BLaER1 treated with 17β-estradiol and CSF1 and Interleukin-3, amounts not matched to agents 10 nM and 100 nM (cell line): ENCODE results near the gene LRRK1.

Source experiments
- H3K27ac ChIP-seq, 11 experiments: shearing (Covaris generic); formaldehyde crosslinking; 2 replicates each; pipeline ENCODE4 v1.8.1; 2022
- H3K27me3 ChIP-seq, 11 experiments: shearing (Covaris generic); formaldehyde crosslinking; 2 replicates each; pipeline ENCODE4 v1.8.1; 2022
- H3K36me3 ChIP-seq, 11 experiments: shearing (Covaris generic); formaldehyde crosslinking; 2 replicates each; pipeline ENCODE4 v1.8.1; 2022
- H3K4me1 ChIP-seq, 10 experiments: shearing (Covaris generic); formaldehyde crosslinking; 2 replicates each; pipeline ENCODE4 v1.8.1; 2022
- H3K4me2 ChIP-seq, 11 experiments: shearing (Covaris generic); formaldehyde crosslinking; 2 replicates each; pipeline ENCODE4 v1.8.1; 2022
- H3K4me3 ChIP-seq, 10 experiments: shearing (Covaris generic); formaldehyde crosslinking; 2 replicates each; pipeline ENCODE4 v1.8.1; 2022
- H3K9ac ChIP-seq, 11 experiments: shearing (Covaris generic); formaldehyde crosslinking; 2 replicates each; pipeline ENCODE4 v1.8.1; 2022
- H3K9me3 ChIP-seq, 11 experiments: shearing (Covaris generic); formaldehyde crosslinking; replicated peaks in 1 of 11; 2 replicates each; pipeline ENCODE4 v1.8.1; 2022
- H4K20me1 ChIP-seq, 11 experiments: shearing (Covaris generic); formaldehyde crosslinking; 2 replicates each; pipeline ENCODE4 v1.8.1; 2022
- Cebpa-rat ChIP-seq, 11 experiments: shearing (Covaris generic); IDR thresholded peaks; 2 replicates each; pipeline ENCODE4 v1.8.1; 2022

Gene LRRK1

GRCh38 chr15:101028321-101028720 is 109.2 kb downstream of the LRRK1 start:
- Histone ChIP-seq H3K4me3 (no peak overlapping the region), H3K4me1 (peaks cover 0 to 25% (median 13%) of the 10 kb centered on the region in 10 experiments; a peak in 12 of 20 replicates), H4K20me1 (peaks cover 0 to 78% (median 0%) of the 10 kb centered on the region in 11 experiments; a peak in 3 of 22 replicates), H3K27ac (no peak overlapping the region), H3K36me3 (no peaks in the 10 kb centered on the region; a peak in 1 of 22 replicates), H3K27me3 (peaks cover 0 to 100% (median 0%) of the 10 kb centered on the region in 11 experiments; a peak in 7 of 22 replicates), H3K4me2 (no peak overlapping the region), H3K9ac (no peak overlapping the region), H3K9me3 (peaks cover 0 to 16% (median 0%) of the 10 kb centered on the region in 11 experiments; a peak in 4 of 22 replicates)
- TF ChIP-seq Cebpa-rat (IDR thresholded peaks at IDR 0.05) = no peak

DNA sequence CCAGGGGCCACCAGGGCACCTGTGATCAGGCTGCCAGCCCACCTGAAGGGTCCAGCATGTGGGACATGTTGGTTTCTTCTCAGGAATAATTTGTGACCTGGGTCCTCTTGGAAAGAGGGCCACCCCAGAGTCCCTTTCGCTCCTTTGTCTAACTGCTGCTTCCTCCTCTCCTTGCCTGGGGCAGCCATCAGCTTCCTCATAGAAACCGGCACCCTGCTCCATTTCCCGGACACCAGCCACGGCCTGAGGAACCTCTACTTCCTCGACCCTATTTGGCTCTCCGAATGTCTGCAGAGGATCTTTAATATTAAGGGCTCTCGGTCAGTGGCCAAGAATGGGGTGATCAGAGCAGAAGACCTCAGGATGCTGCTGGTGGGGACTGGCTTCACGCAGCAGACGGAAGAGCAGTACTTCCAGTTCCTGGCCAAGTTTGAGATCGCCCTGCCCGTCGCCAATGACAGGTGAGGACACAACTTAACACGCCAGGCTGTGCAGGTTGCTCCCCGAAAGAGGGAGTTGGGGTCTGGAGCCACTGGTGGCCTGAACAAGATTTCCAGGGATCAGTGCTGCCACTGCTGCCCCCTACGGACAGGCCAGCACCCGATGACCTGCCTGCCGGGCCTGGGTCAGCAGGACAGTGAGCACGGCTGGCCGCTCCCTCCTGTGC is 109.7 kb downstream of the LRRK1 start:
- Histone ChIP-seq H3K9me3 (peaks cover 0 to 22% (median 1%) of the 10 kb centered on the region in 11 experiments; a peak in 13 of 22 replicates), H3K4me3 (no peak overlapping the region), H4K20me1 (peaks cover 0 to 72% (median 0%) of the 10 kb centered on the region in 11 experiments; a peak in 3 of 22 replicates), H3K4me2 (no peak overlapping the region), H3K27me3 (peaks cover 0 to 100% (median 0%) of the 10 kb centered on the region in 11 experiments; a peak in 7 of 22 replicates), H3K36me3 (peaks cover 0 to 2% (median 0%) of the 10 kb centered on the region in 11 experiments; a peak in 1 of 22 replicates), H3K4me1 (peaks cover 0 to 19% (median 10%) of the 10 kb centered on the region in 10 experiments; a peak in 12 of 20 replicates), H3K9ac (no peak overlapping the region), H3K27ac (no peak overlapping the region)
- TF ChIP-seq Cebpa-rat (IDR thresholded peaks at IDR 0.05) = no peak

GRCh38 chr15:101029971-101030661 is 111.0 kb downstream of the LRRK1 start:
- no peak overlapping the region for H3K9ac ChIP-seq
- H3K4me1 ChIP-seq = peaks cover 0 to 7% (median 2%) of the 10 kb centered on the region in 10 experiments; a peak in 10 of 20 replicates
- H3K4me2 ChIP-seq = no peak overlapping the region
- H3K27me3 ChIP-seq = peaks cover 0 to 100% (median 0%) of the 10 kb centered on the region in 11 experiments; a peak in 7 of 22 replicates
- peaks cover 0 to 60% (median 0%) of the 10 kb centered on the region in 11 experiments; a peak in 3 of 22 replicates for H4K20me1 ChIP-seq
- no peak overlapping the region for H3K27ac ChIP-seq
- TF ChIP-seq Cebpa-rat (IDR thresholded peaks at IDR 0.05) = no peak
- H3K4me3 ChIP-seq = no peak overlapping the region
- H3K9me3 ChIP-seq = peaks cover 10 to 34% (median 13%) of the 10 kb centered on the region in 11 experiments
- peaks cover 0 to 8% (median 0%) of the 10 kb centered on the region in 11 experiments; a peak in 4 of 22 replicates for H3K36me3 ChIP-seq

DNA sequence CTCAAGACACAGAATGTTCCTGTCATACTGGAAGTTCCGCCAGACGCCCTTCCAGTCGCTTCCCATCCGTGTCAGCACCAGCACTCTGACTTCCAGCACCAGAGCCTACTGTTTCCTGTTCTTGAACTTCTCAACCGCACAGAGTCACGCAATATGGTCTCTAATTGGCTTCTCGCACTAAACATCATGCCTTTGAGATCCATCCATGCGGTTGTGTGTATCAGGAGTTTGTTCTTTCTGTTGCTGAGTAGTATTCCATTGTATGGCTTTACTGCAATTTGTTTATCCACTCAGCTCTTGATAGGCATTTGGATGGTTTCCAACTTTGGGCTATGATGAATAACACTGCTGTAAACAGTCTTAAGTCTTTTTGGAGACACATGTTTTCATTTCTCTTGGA is 112.1 kb downstream of the LRRK1 start:
- Histone ChIP-seq H3K9me3 (peaks cover 16 to 40% (median 21%) of the 10 kb centered on the region in 11 experiments), H3K4me1 (peaks cover 0 to 15% (median 4%) of the 10 kb centered on the region in 10 experiments; a peak in 9 of 20 replicates), H3K27me3 (peaks cover 0 to 100% (median 0%) of the 10 kb centered on the region in 11 experiments; a peak in 7 of 22 replicates), H3K36me3 (peaks cover 0 to 8% (median 0%) of the 10 kb centered on the region in 11 experiments; a peak in 3 of 22 replicates), H3K4me3 (no peak overlapping the region), H3K27ac (no peak overlapping the region), H3K4me2 (no peak overlapping the region; a peak in 1 of 22 replicates), H3K9ac (no peak overlapping the region), H4K20me1 (peaks cover 0 to 52% (median 0%) of the 10 kb centered on the region in 11 experiments; a peak in 3 of 22 replicates)
- no peak for TF ChIP-seq Cebpa-rat (IDR thresholded peaks at IDR 0.05)

GRCh38 chr15:101033801-101034200 is 114.6 kb downstream of the LRRK1 start:
- Histone ChIP-seq H3K4me3 (no peak overlapping the region), H3K27ac (no peak overlapping the region), H3K9ac (no peak overlapping the region), H3K36me3 (peaks cover 0 to 21% (median 4%) of the 10 kb centered on the region in 11 experiments; a peak in 5 of 22 replicates), H3K9me3 (peaks cover 30 to 66% (median 39%) of the 10 kb centered on the region in 11 experiments), H4K20me1 (peaks cover 0 to 26% (median 0%) of the 10 kb centered on the region in 11 experiments; a peak in 2 of 22 replicates), H3K4me1 (peaks cover 0 to 12% (median 4%) of the 10 kb centered on the region in 10 experiments; a peak in 9 of 20 replicates), H3K4me2 (no peak overlapping the region), H3K27me3 (peaks cover 0 to 100% (median 0%) of the 10 kb centered on the region in 11 experiments; a peak in 7 of 22 replicates)
- TF ChIP-seq Cebpa-rat (IDR thresholded peaks at IDR 0.05) = no peak

DNA sequence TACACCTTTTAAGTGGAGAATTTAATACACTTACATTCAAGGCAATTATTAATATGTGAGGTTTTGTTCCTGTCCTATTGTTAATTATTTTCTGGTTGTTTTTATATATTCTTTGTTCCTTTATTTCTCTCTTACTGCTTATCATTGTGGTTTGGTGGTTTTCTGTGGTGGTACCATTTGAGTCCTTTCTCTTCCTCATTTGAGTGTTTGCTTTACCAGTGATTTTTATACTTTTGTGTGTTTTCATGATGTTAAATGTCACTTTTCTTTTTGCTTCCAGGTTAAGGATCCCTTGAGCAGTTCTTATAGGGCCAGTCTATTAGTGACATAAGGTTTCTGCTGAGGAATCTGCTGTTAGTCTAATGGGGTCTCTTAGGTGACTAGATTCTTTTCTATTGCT is 116.5 kb downstream of the LRRK1 start:
- TF ChIP-seq Cebpa-rat (IDR thresholded peaks at IDR 0.05) = no peak
- Histone ChIP-seq H3K4me2 (peak overlapping the region in 6 of 11 experiments; percentile 7 to 32 (median 16); a peak in 4 of 22 replicates), H3K9me3 (peaks cover 30 to 84% (median 39%) of the 10 kb centered on the region in 11 experiments), H3K36me3 (peaks cover 0 to 21% (median 4%) of the 10 kb centered on the region in 11 experiments; a peak in 5 of 22 replicates), H3K4me3 (no peak overlapping the region), H3K9ac (no peak overlapping the region), H3K4me1 (peaks cover 0 to 10% (median 4%) of the 10 kb centered on the region in 10 experiments; a peak in 8 of 20 replicates), H4K20me1 (peaks cover 0 to 8% (median 0%) of the 10 kb centered on the region in 11 experiments; a peak in 2 of 22 replicates), H3K27me3 (peaks cover 0 to 100% (median 0%) of the 10 kb centered on the region in 11 experiments; a peak in 7 of 22 replicates), H3K27ac (no peak overlapping the region)

- no peak for TF ChIP-seq Cebpa-rat (IDR thresholded peaks at IDR 0.05)
- Histone ChIP-seq H3K27ac (no peak overlapping the region), H3K4me1 (peaks cover 0 to 10% (median 4%) of the 10 kb centered on the region in 10 experiments; a peak in 8 of 20 replicates), H3K9me3 (peaks cover 35 to 86% (median 45%) of the 10 kb centered on the region in 11 experiments), H3K27me3 (peaks cover 0 to 100% (median 0%) of the 10 kb centered on the region in 11 experiments; a peak in 7 of 22 replicates), H3K4me3 (no peak overlapping the region), H4K20me1 (peaks cover 0 to 5% (median 0%) of the 10 kb centered on the region in 11 experiments; a peak in 2 of 22 replicates), H3K36me3 (peaks cover 0 to 21% (median 4%) of the 10 kb centered on the region in 11 experiments; a peak in 5 of 22 replicates), H3K9ac (no peak overlapping the region), H3K4me2 (peak overlapping the region in 4 of 11 experiments; percentile 7 to 32 (median 15); a peak in 1 of 22 replicates)
Observed at GRCh38 chr15:101036189-101036588, 117.0 kb downstream of the LRRK1 start.

DNA sequence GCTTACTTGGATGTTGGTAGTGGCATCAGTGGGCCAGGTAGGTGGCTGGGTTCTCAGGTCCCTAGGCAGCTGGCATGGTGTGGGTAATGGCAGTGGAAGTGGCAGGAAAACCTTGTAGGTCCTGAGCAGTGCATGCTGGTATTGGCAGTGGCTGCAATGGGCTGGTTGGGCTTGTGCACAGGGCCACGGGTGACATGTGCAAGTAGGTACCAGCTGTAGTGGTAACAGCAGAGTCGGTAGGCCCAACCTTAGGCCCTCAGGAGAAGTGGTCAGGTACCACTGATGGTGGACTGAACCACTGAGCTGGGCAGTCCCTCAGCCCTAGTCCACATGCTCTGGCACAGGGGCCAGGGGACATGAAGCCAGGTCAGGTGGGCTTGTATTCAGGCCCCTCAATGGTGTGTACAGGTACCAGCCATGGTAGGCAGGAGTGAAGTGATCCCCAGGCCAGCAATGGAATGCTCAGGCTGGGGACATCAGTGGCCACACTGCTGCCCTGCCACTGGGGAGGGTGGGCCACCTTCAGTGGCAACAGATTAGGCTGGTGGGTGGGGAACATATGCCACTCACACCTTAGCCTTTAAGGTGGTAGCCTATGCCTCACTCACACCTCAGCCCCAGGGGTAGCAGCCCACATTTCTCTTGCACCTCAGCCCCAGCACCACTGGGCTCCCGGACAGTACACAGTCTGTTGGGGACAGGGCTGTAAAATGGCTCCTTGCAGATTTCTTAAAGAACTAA is 118.1 kb downstream of the LRRK1 start:
- H3K9ac ChIP-seq = no peak overlapping the region
- no peak overlapping the region for H3K27ac ChIP-seq
- H3K4me3 ChIP-seq = no peak overlapping the region
- H3K9me3 ChIP-seq = peaks cover 40 to 92% (median 52%) of the 10 kb centered on the region in 11 experiments
- peaks cover 0 to 25% (median 4%) of the 10 kb centered on the region in 11 experiments; a peak in 6 of 22 replicates for H3K36me3 ChIP-seq
- no peak overlapping the region for H3K4me2 ChIP-seq
- peaks cover 0 to 5% (median 0%) of the 10 kb centered on the region in 11 experiments; a peak in 1 of 22 replicates for H4K20me1 ChIP-seq
- no peak for TF ChIP-seq Cebpa-rat (IDR thresholded peaks at IDR 0.05)
- H3K27me3 ChIP-seq = peaks cover 0 to 100% (median 0%) of the 10 kb centered on the region in 11 experiments; a peak in 7 of 22 replicates
- peaks cover 0 to 10% (median 3%) of the 10 kb centered on the region in 10 experiments; a peak in 7 of 20 replicates for H3K4me1 ChIP-seq
